Measurements from ENCODE around the gene SSBP3. TPM values are rescaled to one million over a fixed set of nuclear protein-coding genes. Genes with fewer than 3 reads are reported as not detected.

The SSBP3 gene
- total RNA-seq, 1 experiment from 2014 or later: 26.5 TPM

- Histone ChIP-seq H4K20me1 (ENCODE audit: insufficient read depth) (no peaks in the 10 kb centered on the region), H3K4me2 (no peak overlapping the region), H3K4me3 (no peak overlapping the region), H3K9me2 (ENCODE audit: insufficient read depth) (no peaks in the 10 kb centered on the region), H3K79me2 (ENCODE audit: low read depth) (no peaks in the 10 kb centered on the region), H3K27ac (no peak overlapping the region), H3F3A (ENCODE audit: insufficient read depth, low read depth) (no peaks in the 10 kb centered on the region), H3K36me3 (ENCODE audit: low read depth) (no peaks in the 10 kb centered on the region), H3K4me1 (replicated peaks; ENCODE audit: insufficient read depth) (peaks cover 10% of the 10 kb centered on the region), H3K9me3 (ENCODE audit: insufficient read depth, low read depth) (no peaks in the 10 kb centered on the region), H3K27me3 (ENCODE audit: insufficient read depth, low read depth) (no peaks in the 10 kb centered on the region), H2AFZ (no peak overlapping the region)
- ChIA-PET POLR2A (ENCODE audit: unreplicated experiment) (no interaction called here), CTCF (no interaction called here)
- no peak for TF ChIP-seq EZH2 (IDR thresholded peaks at IDR 0.05; ENCODE audit: low read depth)
- TF ChIP-seq, protein P1, sequence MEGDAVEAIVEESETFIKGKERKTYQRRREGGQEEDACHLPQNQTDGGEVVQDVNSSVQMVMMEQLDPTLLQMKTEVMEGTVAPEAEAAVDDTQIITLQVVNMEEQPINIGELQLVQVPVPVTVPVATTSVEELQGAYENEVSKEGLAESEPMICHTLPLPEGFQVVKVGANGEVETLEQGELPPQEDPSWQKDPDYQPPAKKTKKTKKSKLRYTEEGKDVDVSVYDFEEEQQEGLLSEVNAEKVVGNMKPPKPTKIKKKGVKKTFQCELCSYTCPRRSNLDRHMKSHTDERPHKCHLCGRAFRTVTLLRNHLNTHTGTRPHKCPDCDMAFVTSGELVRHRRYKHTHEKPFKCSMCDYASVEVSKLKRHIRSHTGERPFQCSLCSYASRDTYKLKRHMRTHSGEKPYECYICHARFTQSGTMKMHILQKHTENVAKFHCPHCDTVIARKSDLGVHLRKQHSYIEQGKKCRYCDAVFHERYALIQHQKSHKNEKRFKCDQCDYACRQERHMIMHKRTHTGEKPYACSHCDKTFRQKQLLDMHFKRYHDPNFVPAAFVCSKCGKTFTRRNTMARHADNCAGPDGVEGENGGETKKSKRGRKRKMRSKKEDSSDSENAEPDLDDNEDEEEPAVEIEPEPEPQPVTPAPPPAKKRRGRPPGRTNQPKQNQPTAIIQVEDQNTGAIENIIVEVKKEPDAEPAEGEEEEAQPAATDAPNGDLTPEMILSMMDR (conservative IDR thresholded peaks at IDR 0.05): no peak
- no TSS peak for BruUV-seq (replicated peaks)
- DNase-seq: no peak
- intact Hi-C loops (cut with micrococcal nuclease; ENCODE audit: unreplicated experiment): no loop called here
These were observed 27.2 kb downstream of the SSBP3 start for GRCh38 chr1:54378874-54379554.

- Histone ChIP-seq H3K9me2 (ENCODE audit: insufficient read depth) (no peaks in the 10 kb centered on the region), H4K20me1 (ENCODE audit: insufficient read depth) (no peaks in the 10 kb centered on the region), H3K36me3 (ENCODE audit: low read depth) (no peaks in the 10 kb centered on the region), H3F3A (ENCODE audit: insufficient read depth, low read depth) (no peaks in the 10 kb centered on the region), H3K27me3 (ENCODE audit: insufficient read depth, low read depth) (no peaks in the 10 kb centered on the region), H2AFZ (no peak overlapping the region), H3K27ac (no peak overlapping the region), H3K4me3 (no peak overlapping the region), H3K9me3 (ENCODE audit: insufficient read depth, low read depth) (no peaks in the 10 kb centered on the region), H3K4me2 (no peak overlapping the region), H3K4me1 (replicated peaks; ENCODE audit: insufficient read depth) (peaks cover 10% of the 10 kb centered on the region), H3K79me2 (ENCODE audit: low read depth) (no peaks in the 10 kb centered on the region)
- POLR2A ChIA-PET (ENCODE audit: unreplicated experiment): interaction anchor here (0.6 kb wide), 1 partner anchor 652 kb away, joined by 4 read pairs; no protein-coding TSS in a partner anchor
- TF ChIP-seq, protein P1 (conservative IDR thresholded peaks at IDR 0.05): no peak
- no peak for TF ChIP-seq EZH2 (IDR thresholded peaks at IDR 0.05; ENCODE audit: low read depth)
- CTCF ChIA-PET: interaction anchor here (0.6 kb wide), 1 partner anchor 29 kb away, joined by 6 read pairs; no protein-coding TSS in a partner anchor
- intact Hi-C loops (cut with micrococcal nuclease; ENCODE audit: unreplicated experiment): no loop called here
- no TSS peak for BruUV-seq (replicated peaks)
- no peak for DNase-seq
These were observed 27.9 kb downstream of the SSBP3 start for GRCh38 chr1:54378157-54378873.

DNA sequence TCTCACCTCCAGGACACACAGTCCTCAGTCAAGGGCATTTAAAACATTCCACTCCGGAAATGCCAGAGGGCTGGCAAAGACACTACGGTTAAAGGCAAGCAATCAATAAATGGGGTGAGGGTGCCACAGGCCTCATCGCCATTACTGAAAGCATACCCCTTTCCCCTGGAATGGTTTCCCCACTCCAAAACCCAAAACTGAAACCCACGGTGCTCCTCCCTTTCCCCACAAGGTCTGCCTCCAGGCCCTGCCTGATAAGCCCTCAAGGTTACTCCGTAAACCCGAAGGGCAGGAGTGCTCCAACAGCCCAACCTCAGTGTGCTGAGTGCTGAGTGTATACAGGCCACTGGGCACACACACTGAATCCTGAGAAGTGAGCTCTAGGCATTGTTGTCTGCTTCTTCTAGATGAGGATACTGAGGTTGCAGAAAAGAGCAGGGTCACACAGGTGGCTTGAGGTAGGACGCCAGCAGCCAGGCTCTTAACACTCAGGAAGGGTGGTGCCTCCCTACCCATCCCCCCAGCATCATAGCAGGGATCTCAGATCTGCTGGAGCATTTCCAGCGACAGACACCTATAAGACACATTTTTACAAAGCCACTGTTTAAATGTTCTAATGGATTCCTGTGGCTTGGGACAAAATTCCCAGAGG, 29.0 kb downstream of the SSBP3 start:
- intact Hi-C loops (cut with micrococcal nuclease; ENCODE audit: unreplicated experiment): no loop called here
- DNase-seq: peak in 1 of 2 experiments; percentile 26
- Histone ChIP-seq H3K36me3 (ENCODE audit: low read depth) (no peaks in the 10 kb centered on the region), H3K79me2 (ENCODE audit: low read depth) (no peaks in the 10 kb centered on the region), H3K9me2 (ENCODE audit: insufficient read depth) (no peaks in the 10 kb centered on the region), H3F3A (ENCODE audit: insufficient read depth, low read depth) (no peaks in the 10 kb centered on the region), H3K9me3 (ENCODE audit: insufficient read depth, low read depth) (no peaks in the 10 kb centered on the region), H3K27me3 (ENCODE audit: insufficient read depth, low read depth) (no peaks in the 10 kb centered on the region), H3K4me1 (replicated peaks; ENCODE audit: insufficient read depth) (peaks cover 10% of the 10 kb centered on the region), H3K4me3 (no peak overlapping the region), H2AFZ (no peak overlapping the region), H3K4me2 (no peak overlapping the region), H3K27ac (no peak overlapping the region), H4K20me1 (ENCODE audit: insufficient read depth) (no peaks in the 10 kb centered on the region)
- CTCF ChIA-PET: no interaction called here
- POLR2A ChIA-PET (ENCODE audit: unreplicated experiment): no interaction called here
- TF ChIP-seq, protein P1 (conservative IDR thresholded peaks at IDR 0.05): no peak
- TF ChIP-seq EZH2 (IDR thresholded peaks at IDR 0.05; ENCODE audit: low read depth): no peak
- no TSS peak for BruUV-seq (replicated peaks)
